KMS-11 (cell line): ENCODE measurements around the gene PAM16.

Experiments used
- H2AFZ ChIP-seq: fragments of 200-600 bp; sonication (generic); 2 replicates; pipeline ENCODE4 v1.6.1; 2016; ENCODE audit warnings: antibody characterized with exemption, mixed run types, low read depth
- H3K27ac ChIP-seq: fragments of 200-600 bp; sonication (generic); 2 replicates; pipeline ENCODE4 v1.6.1; 2016; ENCODE audit warnings: mild to moderate bottlenecking, mixed run types
- H3K27me3 ChIP-seq: fragments of 200-600 bp; sonication (generic); 2 replicates; pipeline ENCODE4 v1.6.1; 2017; ENCODE audit warnings: mild to moderate bottlenecking, low read depth, mixed run types, moderate library complexity; ENCODE audit not compliant: insufficient read depth
- H3K36me3 ChIP-seq: fragments of 200-600 bp; sonication (generic); 2 replicates; pipeline ENCODE4 v1.6.1; 2017; ENCODE audit warnings: mild to moderate bottlenecking, mixed run types; ENCODE audit not compliant: insufficient read depth
- H3K4me1 ChIP-seq: fragments of 200-600 bp; sonication (generic); 2 replicates; pipeline ENCODE4 v1.6.1; 2016; ENCODE audit warnings: mild to moderate bottlenecking, low read depth, mixed run types; ENCODE audit not compliant: poor library complexity, severe bottlenecking
- H3K4me2 ChIP-seq: fragments of 200-600 bp; sonication (generic); 2 replicates; pipeline ENCODE4 v1.7.0; 2016; ENCODE audit warnings: mild to moderate bottlenecking, mixed run types
- H3K4me3 ChIP-seq: fragments of 200-600 bp; sonication (generic); IDR thresholded peaks from 2 replicates; pipeline ENCODE4 v1.6.1; 2017; ENCODE audit warnings: low read depth, low read length, mixed read lengths; ENCODE audit not compliant: insufficient read depth
- H3K79me2 ChIP-seq: fragments of 200-600 bp; sonication (generic); 2 replicates; pipeline ENCODE4 v1.6.1; 2016; ENCODE audit warnings: low read depth, mixed run types; ENCODE audit not compliant: insufficient read depth
- H3K9ac ChIP-seq: fragments of 200-600 bp; sonication (generic); 2 replicates; pipeline ENCODE4 v1.6.1; 2016; ENCODE audit warnings: mild to moderate bottlenecking, mixed run types
- H4K20me1 ChIP-seq: fragments of 200-600 bp; sonication (generic); 2 replicates; pipeline ENCODE4 v1.6.1; 2016; ENCODE audit warnings: mild to moderate bottlenecking, mixed run types; ENCODE audit not compliant: insufficient read depth
- CTCF ChIP-seq: fragments of 200-600 bp; sonication (generic); conservative IDR thresholded peaks from 2 replicates; pipeline ENCODE4 v1.6.1; 2017; ENCODE audit warnings: low read depth, mild to moderate bottlenecking, antibody characterized with exemption, low read length, moderate library complexity, mixed read lengths

The PAM16 gene

DNA sequence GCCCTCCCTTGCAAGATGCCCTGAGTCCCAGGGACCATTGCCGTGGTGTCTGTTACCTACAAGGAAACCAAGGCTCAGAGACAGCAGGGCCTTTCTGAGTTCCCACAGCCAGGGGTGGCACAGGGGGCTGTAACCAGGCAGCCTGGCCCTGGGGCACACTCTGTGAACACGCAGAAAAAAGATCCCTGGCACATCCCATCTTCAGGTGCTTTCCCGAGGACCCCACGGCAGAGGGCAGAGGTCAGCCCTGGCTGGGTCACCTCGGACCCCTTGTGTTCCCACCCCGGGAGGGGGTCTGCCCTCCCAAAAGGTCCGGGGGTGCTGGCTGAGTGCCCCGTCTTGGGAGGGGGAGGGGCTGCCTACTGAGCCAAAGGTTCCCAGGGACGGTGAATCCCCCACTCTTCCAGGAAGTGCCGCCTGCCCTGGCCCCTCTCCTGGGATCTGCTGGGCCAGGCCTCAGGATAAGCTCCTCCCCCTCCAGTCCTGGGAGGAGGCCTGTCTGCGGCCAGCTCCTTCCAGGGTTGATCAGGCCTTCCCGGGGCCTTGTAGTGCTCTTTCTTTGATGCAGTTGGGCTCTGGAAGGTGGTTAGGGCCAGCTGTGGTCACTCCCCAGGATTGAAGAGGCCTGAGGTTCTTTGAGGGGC, 27.2 kb downstream of the PAM16 start:
- Histone ChIP-seq H3K9ac (no peak overlapping the region), H4K20me1 (no peaks in the 10 kb centered on the region; the same call in 1 of the 2 replicates), H3K4me2 (no peak overlapping the region), H2AFZ (no peak overlapping the region), H3K27ac (no peak overlapping the region), H3K79me2 (peaks cover 33% of the 10 kb centered on the region; the same call in 1 of the 2 replicates), H3K4me3 (no peak overlapping the region), H3K36me3 (no peaks in the 10 kb centered on the region), H3K27me3 (no peaks in the 10 kb centered on the region), H3K4me1 (peaks cover 32% of the 10 kb centered on the region)
- TF ChIP-seq CTCF = no peak

- Histone ChIP-seq H3K9ac (no peak overlapping the region), H3K4me2 (no peak overlapping the region)
Measured at GRCh38 chr16:4323071-4323844, 27.9 kb downstream of the PAM16 start.

DNA sequence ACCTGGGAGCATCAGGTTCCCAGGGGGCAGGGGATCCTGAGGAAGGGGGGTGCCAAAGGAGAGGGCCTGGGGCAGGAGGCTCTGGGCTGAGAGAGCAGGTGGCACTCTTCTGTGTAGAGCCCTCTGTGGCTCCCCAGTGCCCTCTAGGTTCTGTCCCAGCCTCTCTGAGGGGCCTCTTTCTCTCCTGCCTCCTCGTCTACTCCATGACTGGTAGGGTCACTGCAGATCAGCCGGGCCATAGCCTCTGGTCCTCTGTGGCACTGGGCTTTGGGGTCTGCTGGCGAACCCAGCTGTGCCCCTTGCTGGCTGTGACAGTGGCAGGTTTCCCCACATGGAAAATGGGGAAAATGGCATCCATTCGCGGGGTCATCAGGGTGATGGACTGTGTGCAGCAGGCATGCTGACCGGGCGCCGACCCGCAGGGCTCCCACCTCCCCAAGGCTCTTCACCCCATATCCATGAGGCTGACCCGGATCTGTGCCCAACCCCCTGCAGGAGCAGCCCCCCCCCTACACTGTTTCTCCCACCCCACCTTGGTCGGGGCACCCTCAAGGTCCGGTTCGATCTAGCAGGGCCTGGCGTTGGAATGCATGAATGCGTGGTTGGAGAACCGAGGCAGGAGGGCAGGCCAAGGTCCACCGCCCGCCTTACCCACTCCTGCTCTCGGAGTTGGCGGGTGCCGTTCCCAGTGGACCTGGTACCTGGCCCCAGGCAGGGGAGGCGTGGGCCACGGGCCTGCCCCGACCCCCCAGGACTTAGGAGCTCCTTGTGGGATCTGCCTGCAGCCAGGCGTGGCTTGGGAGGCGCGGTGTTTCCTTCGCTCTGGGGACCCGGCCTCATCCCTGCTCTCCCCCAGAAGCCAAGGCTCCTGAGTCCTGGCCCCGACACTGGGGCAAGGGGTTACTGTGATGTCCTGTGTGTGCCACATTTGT, 28.7 kb downstream of the PAM16 start:
- no peak for TF ChIP-seq CTCF
- Histone ChIP-seq H3K4me3 (no peak overlapping the region), H3K27ac (no peak overlapping the region), H4K20me1 (no peaks in the 10 kb centered on the region; the same call in 1 of the 2 replicates), H3K9ac (no peak overlapping the region), H3K27me3 (no peaks in the 10 kb centered on the region), H2AFZ (no peak overlapping the region), H3K4me2 (no peak overlapping the region), H3K4me1 (peaks cover 48% of the 10 kb centered on the region), H3K79me2 (peaks cover 49% of the 10 kb centered on the region), H3K36me3 (no peaks in the 10 kb centered on the region)

More at GRCh38 chr16:4323071-4323844, 27.9 kb downstream of the PAM16 start:
- Histone ChIP-seq H2AFZ (no peak overlapping the region), H3K27ac (no peak overlapping the region), H4K20me1 (no peaks in the 10 kb centered on the region; the same call in 1 of the 2 replicates), H3K27me3 (no peaks in the 10 kb centered on the region), H3K4me1 (peaks cover 39% of the 10 kb centered on the region), H3K4me3 (no peak overlapping the region), H3K36me3 (no peaks in the 10 kb centered on the region), H3K79me2 (peaks cover 40% of the 10 kb centered on the region; the same call in 1 of the 2 replicates)
- TF ChIP-seq CTCF = no peak
